Psoas muscle (tissue), 8 donors: ENCODE results near the gene GALNT10. TPM values are rescaled to one million over a fixed set of nuclear protein-coding genes. Genes with fewer than 3 reads are reported as not detected.

ENCODE experiments used
- ATAC-seq, 4 donors: fragments of 200-7000 bp; cut with Tn5 transposase; one replicate each; pipeline ENCODE4 v1.9.1; 2020; ENCODE audit warnings: moderate library complexity in 3 of 4, mild to moderate bottlenecking in 2 of 4
- DNase-seq, 2 donors: peaks; one replicate each; pipeline ENCODE4 v3.0.0-alpha.2; 2020
- H3K27ac ChIP-seq: fragments of 200-600 bp; one replicate; pipeline ENCODE4 v1.8.0; 2022
- H3K27me3 ChIP-seq, 3 donors: fragments of 200-600 bp in 1 of 3; one replicate each; pipeline versions ENCODE4 v1.6.1 to v1.8.0; 2013 to 2022; ENCODE audit warnings: low read length in 2 of 3, mild to moderate bottlenecking in 2 of 3, moderate library complexity in 1 of 3; ENCODE audit not compliant: insufficient read depth in 3 of 3
- H3K36me3 ChIP-seq, 2 donors: fragments of 200-600 bp in 1 of 2; one replicate each; pipeline versions ENCODE4 v1.6.1 to v1.8.0; 2013 to 2022; ENCODE audit warnings: low read depth in 1 of 2, mild to moderate bottlenecking in 1 of 2, moderate library complexity in 1 of 2; ENCODE audit not compliant: insufficient read depth in 1 of 2
- H3K4me1 ChIP-seq: fragments of 200-600 bp; one replicate; pipeline ENCODE4 v1.8.0; 2022
- H3K4me3 ChIP-seq: fragments of 200-600 bp; one replicate; pipeline ENCODE4 v1.8.0; 2022; ENCODE audit warnings: mild to moderate bottlenecking
- H3K9me3 ChIP-seq: fragments of 200-600 bp; one replicate; pipeline ENCODE4 v1.8.0; 2022
- WGBS, 3 donors: extraction: QIAGEN DNeasy Blood & Tissue Kit; methylation state at CpG; one replicate each; pipeline versions ENCODE4 v1.1.6 to v1.1.7; 2013; 5-methylcytosine and 5-hydroxymethylcytosine counted together
- intact Hi-C, 2 donors: fragments of 100-400 bp; cut with DNase I; formaldehyde crosslinking; loops; one replicate each; pipeline versions ENCODE4 v1.11.0 to v1.14.2; 2022
- polyA plus RNA-seq, 3 donors: library from polyadenylated mRNA; stranded (reverse); fragments of 200-250 nt; gene quantifications; one replicate each; pipeline ENCODE4 v1.2.3, GENCODE V29; 2013
- total RNA-seq, 4 donors: library from RNA; stranded (reverse); fragmentation: NEBNext Ultra II Directional in 2 of 4; extraction: Animal tissue kit (Norgen Biotek cat#: 25700) in 2 of 4; gene quantifications; one replicate each; pipeline versions ENCODE4 v1.2.1 to v1.2.4, GENCODE V29; 2021 to 2023
- TF ChIP-seq, protein P1 (sequence below): fragments of 200-600 bp; IDR thresholded peaks from one replicate; pipeline ENCODE4 v1.8.0; 2022; ENCODE audit warnings: antibody characterized with exemption
- donor health status: healthy with polysubstance abuse.
- donor health status: DM: no; HTN: no; CAD: no; lungs with moderate emphysema.
- donor health status: Bipolar disorder and iron deficiency.
- donor health status: healthy.
- donor health status: DM: yes; HTN: yes; CAD: no.
- donor health status: DM: no; HTN: no; CAD: no.
- donor health status: DM: no; HTN: no; CAD: no.
- donor health status: DM: yes; HTN: yes; CAD: no.

GALNT10 gene
- total and polyA plus RNA-seq, 7 donors: 4.2 to 9.9 (median 6.8) TPM

DNA sequence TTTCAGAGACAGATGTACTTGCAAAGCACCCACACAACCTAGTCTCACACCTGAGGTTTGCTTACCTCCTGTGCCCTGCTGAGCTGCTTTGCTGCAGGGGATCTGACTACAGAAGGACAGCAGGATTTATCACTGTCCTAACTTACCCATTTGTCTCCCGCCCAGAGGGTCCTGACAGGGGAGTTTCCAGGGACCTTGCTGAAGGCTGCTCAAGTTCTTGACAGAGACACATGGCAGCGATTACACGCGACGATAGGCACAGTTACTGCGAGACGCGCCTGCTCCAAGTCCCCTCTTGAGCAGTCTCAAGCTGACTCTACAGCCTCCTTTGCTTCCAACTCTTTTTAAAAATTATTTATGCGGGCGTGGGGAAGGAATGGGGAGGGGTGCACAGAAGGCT is 24.6 kb upstream of the GALNT10 start:
- intact Hi-C loops: no loop called here
- no peaks in the 10 kb centered on the region for H3K36me3 ChIP-seq
- H3K9me3 ChIP-seq: no peaks in the 10 kb centered on the region
- TF ChIP-seq, protein P1, sequence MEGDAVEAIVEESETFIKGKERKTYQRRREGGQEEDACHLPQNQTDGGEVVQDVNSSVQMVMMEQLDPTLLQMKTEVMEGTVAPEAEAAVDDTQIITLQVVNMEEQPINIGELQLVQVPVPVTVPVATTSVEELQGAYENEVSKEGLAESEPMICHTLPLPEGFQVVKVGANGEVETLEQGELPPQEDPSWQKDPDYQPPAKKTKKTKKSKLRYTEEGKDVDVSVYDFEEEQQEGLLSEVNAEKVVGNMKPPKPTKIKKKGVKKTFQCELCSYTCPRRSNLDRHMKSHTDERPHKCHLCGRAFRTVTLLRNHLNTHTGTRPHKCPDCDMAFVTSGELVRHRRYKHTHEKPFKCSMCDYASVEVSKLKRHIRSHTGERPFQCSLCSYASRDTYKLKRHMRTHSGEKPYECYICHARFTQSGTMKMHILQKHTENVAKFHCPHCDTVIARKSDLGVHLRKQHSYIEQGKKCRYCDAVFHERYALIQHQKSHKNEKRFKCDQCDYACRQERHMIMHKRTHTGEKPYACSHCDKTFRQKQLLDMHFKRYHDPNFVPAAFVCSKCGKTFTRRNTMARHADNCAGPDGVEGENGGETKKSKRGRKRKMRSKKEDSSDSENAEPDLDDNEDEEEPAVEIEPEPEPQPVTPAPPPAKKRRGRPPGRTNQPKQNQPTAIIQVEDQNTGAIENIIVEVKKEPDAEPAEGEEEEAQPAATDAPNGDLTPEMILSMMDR: no peak
- ATAC-seq (no peak), DNase-seq (no peak)
- WGBS, 3 donors: 22 to 42% (median 32%) methylated on average over 10 of the region's 10 CpGs
- H3K4me3 ChIP-seq: no peak overlapping the region
- no peak overlapping the region for H3K27ac ChIP-seq
- no peaks in the 10 kb centered on the region for H3K4me1 ChIP-seq
- peaks cover 0 to 11% (median 0%) of the 10 kb centered on the region in 3 donors for H3K27me3 ChIP-seq

DNA sequence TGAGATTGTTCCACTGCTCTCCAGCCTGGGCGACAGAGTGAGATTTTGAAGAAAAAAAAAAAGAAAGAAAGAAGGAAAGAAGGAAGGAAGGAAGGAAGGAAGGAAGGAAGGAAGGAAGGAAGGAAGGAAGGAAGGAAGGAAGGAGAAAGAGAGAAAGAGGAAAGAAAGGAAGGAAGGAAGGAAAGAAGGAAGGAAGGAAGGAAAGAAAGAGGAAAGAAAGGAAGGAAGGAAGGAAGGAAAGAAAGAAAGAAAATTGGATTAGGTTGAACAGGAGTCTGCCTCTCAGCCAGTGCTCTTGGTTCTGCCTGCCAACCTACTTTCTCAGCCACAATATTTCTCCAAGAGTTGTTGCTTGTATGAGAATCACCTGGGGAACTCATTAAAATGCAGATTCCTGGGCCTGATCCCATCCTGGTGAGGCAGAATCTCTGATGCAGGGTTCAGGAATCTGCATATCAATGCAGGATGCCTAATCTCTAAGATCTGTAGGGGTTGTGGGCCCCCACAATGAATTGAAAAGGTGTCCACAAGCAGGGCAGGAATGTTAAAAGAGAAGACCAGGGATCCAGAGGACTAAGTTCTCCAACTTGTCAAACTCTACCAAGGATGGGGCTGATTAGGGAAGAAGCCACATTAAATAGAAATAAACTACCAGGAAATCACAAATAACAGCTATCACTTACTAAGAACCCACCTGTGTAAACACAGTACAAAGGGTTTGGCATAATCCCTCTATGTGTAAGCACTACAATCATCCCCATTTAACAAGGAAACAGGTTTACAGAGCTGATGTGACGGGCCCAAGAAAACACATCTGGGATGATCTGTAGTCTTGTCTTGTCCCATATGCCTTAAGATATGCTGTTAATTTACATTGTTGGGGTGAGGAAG is 23.4 kb upstream of the GALNT10 start:
- Histone ChIP-seq H3K4me3 (no peak overlapping the region), H3K36me3 (no peaks in the 10 kb centered on the region), H3K4me1 (no peaks in the 10 kb centered on the region), H3K9me3 (no peaks in the 10 kb centered on the region), H3K27ac (no peak overlapping the region), H3K27me3 (peaks cover 0 to 11% (median 0%) of the 10 kb centered on the region in 3 donors)
- 50 to 83% (median 81%) methylated on average over 2 of the region's 2 CpGs for WGBS, 3 donors
- DNase-seq (no peak), ATAC-seq (no peak)
- intact Hi-C loops: no loop called here
- TF ChIP-seq, protein P1: no peak

DNA sequence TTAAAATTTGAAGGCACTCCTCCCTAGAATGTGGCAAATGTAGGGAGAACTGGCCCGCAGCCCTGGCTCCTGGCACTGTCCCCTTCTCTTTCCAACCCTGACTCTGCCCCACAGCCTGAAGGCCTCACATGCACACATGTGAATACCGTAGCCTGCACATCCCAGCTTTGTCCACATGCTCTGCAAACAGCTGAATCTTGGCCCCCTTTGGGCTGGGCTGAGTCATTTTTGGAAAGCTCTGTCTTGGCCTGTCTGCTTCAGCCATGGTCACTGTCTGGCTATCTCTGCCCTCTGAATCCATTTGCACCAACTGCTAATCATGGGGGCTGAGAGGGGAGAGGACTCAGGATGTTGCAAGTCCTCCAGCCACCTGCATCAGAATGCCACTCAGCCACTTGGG is 22.1 kb upstream of the GALNT10 start:
- Histone ChIP-seq H3K36me3 (no peaks in the 10 kb centered on the region), H3K9me3 (no peaks in the 10 kb centered on the region), H3K27ac (no peak overlapping the region), H3K27me3 (peaks cover 0 to 11% (median 0%) of the 10 kb centered on the region in 3 donors), H3K4me1 (no peaks in the 10 kb centered on the region), H3K4me3 (no peak overlapping the region)
- intact Hi-C loops: no loop called here
- ATAC-seq (peak; percentile 27 to 58 (median 54)), DNase-seq (peak; percentile 25 to 52)
- WGBS, 3 donors: 49 to 81% (median 60%) methylated on average over 2 of the region's 2 CpGs
- TF ChIP-seq, protein P1: no peak

DNA sequence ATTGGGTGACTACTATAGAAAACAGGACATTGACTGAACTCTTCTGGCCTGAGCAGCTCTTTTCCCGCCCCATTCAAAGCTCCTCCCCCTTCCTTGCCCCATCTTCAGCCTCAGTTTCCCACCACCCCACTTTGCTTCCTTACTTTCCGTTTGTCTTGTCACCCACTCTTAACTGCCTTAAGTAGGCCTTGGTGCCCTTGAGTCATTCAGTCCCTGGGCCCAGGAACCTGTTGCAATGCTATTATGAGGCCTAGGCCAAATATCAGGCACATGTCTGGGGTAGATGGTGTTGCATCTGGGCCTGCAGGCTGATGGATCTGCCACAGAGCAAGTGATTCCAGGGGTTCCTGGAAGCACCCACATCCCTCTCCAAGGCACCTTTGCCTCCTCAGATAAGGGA is 17.7 kb upstream of the GALNT10 start:
- Histone ChIP-seq H3K27ac (no peak overlapping the region), H3K27me3 (no peaks in the 10 kb centered on the region), H3K36me3 (no peaks in the 10 kb centered on the region), H3K4me3 (no peak overlapping the region), H3K4me1 (no peaks in the 10 kb centered on the region), H3K9me3 (no peaks in the 10 kb centered on the region)
- DNase-seq: no peak
- ATAC-seq: no peak
- intact Hi-C loops: no loop called here
- TF ChIP-seq, protein P1: no peak
- 93 to 98% (median 97%) methylated on average over 2 of the region's 2 CpGs for WGBS, 3 donors
